ENCODE results near the gene ISG15. TPM values are rescaled to one million over a fixed set of nuclear protein-coding genes. Genes with fewer than 3 reads are reported as not detected.

The ISG15 gene
- total and polyA plus RNA-seq, 2 experiments from 2014 or later: 73.4 to 110 TPM

DNA sequence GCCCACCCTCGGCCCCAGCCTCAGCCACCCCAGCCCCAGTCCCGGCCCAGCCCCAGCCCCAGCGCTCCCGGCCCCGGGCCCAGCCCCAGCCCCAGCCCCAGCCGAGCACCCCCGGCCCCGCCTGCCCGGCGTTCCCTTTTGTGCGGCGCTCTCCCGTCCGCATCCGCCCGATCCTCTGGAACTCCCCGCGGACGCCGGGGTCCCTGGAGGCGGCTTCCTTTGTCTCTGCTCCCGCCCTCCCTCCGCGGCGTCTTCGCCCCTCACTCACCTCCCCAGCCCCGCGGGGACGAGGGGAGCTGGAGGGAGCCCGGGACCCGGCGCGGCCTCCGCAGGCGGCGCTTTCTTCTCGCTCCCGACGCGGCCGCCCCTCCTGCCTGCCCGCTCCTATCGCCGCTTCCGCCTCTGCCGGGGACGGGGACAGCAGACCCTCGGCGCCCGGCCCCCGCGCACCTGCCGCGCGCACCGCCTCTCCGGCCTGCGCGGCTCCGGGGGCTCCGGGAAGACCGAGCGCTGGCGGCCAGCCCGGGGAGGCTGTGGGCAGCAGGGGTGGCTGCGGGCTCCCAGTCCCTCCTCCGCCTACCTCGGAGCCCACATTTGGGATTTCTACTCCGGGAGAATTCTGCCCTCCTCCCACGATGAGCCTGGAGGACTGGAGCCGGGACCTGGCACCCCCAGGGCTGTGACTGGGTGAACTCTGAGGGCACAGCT lies 20.6 kb downstream of the ISG15 start:
- peak overlapping the region; percentile 40 for H3K4me3 ChIP-seq
- no peaks in the 10 kb centered on the region for H3K36me3 ChIP-seq
- no peaks in the 10 kb centered on the region for H3K9me3 ChIP-seq (ENCODE audit: low read depth)
- TF ChIP-seq, protein P1, sequence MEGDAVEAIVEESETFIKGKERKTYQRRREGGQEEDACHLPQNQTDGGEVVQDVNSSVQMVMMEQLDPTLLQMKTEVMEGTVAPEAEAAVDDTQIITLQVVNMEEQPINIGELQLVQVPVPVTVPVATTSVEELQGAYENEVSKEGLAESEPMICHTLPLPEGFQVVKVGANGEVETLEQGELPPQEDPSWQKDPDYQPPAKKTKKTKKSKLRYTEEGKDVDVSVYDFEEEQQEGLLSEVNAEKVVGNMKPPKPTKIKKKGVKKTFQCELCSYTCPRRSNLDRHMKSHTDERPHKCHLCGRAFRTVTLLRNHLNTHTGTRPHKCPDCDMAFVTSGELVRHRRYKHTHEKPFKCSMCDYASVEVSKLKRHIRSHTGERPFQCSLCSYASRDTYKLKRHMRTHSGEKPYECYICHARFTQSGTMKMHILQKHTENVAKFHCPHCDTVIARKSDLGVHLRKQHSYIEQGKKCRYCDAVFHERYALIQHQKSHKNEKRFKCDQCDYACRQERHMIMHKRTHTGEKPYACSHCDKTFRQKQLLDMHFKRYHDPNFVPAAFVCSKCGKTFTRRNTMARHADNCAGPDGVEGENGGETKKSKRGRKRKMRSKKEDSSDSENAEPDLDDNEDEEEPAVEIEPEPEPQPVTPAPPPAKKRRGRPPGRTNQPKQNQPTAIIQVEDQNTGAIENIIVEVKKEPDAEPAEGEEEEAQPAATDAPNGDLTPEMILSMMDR (IDR thresholded peaks at IDR 0.05; ENCODE audit: low read depth, low read length): no peak
- DNase-seq (ENCODE audit: low read depth in 1 of 2, low spot score in 1 of 2): peak in 1 of 2 donors; percentile 37
- H3K27me3 ChIP-seq: peaks cover 54% of the 10 kb centered on the region
- H3K4me1 ChIP-seq (ENCODE audit: low read depth): peaks cover 13% of the 10 kb centered on the region
- no peak overlapping the region for H3K27ac ChIP-seq

DNA sequence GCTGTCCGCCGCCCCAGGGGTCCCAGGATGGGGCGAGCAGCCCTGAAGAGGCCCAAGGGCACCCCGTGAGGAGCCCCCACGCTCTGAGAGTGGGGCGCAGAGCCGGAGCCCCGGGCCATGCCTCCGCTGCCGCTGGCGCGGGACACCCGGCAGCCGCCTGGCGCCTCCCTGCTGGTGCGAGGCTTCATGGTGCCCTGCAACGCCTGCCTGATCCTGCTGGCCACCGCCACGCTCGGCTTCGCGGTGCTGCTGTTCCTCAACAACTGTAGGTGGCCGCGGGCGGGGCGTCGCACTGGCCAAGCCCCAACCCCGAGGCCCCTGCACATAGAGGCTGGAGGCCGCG lies 21.1 kb downstream of the ISG15 start:
- TF ChIP-seq, protein P1 (IDR thresholded peaks at IDR 0.05; ENCODE audit: low read depth, low read length): no peak
- H3K27ac ChIP-seq: no peak overlapping the region
- peaks cover 60% of the 10 kb centered on the region for H3K27me3 ChIP-seq
- no peak overlapping the region for H3K4me3 ChIP-seq
- DNase-seq (ENCODE audit: low read depth in 1 of 2, low spot score in 1 of 2): no peak
- no peaks in the 10 kb centered on the region for H3K36me3 ChIP-seq
- H3K9me3 ChIP-seq (ENCODE audit: low read depth): no peaks in the 10 kb centered on the region
- peaks cover 13% of the 10 kb centered on the region for H3K4me1 ChIP-seq (ENCODE audit: low read depth)

DNA sequence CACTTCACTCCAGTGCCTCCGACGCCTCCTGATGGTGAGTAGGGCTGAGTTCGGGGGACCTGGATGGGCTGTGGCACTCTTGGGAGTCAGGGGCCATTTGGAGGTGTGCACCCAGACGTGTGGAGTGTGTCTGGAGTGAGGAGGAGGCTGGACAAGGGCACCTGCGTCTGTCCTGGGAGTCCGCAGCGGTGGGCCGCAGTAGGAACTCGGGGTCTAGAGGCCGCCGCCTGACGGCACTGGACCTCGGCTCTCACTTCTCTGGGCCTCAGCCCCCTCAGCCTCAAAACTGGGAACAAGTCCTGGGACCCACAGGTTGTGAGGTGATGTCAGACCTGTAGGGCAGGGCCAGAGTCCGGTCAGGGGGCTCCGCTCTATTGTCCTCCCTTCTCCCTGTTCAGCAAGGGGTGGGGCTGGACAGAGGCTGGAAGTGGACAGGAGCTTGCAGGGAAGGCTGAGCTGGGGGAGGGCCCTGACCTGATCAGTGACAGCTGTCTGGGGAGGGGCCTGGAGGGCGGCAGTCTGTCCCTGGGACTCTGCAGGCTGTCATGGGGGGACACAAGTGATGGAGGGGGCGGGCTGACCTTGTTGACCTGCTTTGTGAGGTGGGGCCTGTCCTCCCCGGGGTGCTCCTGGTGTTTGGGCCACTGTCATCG lies 22.1 kb downstream of the ISG15 start:
- Histone ChIP-seq H3K4me3 (no peak overlapping the region), H3K9me3 (ENCODE audit: low read depth) (no peaks in the 10 kb centered on the region), H3K27me3 (peaks cover 70% of the 10 kb centered on the region), H3K36me3 (no peaks in the 10 kb centered on the region), H3K4me1 (ENCODE audit: low read depth) (peaks cover 13% of the 10 kb centered on the region), H3K27ac (no peak overlapping the region)
- no peak for DNase-seq (ENCODE audit: low read depth in 1 of 2, low spot score in 1 of 2)
- TF ChIP-seq, protein P1 (IDR thresholded peaks at IDR 0.05; ENCODE audit: low read depth, low read length): no peak

DNA sequence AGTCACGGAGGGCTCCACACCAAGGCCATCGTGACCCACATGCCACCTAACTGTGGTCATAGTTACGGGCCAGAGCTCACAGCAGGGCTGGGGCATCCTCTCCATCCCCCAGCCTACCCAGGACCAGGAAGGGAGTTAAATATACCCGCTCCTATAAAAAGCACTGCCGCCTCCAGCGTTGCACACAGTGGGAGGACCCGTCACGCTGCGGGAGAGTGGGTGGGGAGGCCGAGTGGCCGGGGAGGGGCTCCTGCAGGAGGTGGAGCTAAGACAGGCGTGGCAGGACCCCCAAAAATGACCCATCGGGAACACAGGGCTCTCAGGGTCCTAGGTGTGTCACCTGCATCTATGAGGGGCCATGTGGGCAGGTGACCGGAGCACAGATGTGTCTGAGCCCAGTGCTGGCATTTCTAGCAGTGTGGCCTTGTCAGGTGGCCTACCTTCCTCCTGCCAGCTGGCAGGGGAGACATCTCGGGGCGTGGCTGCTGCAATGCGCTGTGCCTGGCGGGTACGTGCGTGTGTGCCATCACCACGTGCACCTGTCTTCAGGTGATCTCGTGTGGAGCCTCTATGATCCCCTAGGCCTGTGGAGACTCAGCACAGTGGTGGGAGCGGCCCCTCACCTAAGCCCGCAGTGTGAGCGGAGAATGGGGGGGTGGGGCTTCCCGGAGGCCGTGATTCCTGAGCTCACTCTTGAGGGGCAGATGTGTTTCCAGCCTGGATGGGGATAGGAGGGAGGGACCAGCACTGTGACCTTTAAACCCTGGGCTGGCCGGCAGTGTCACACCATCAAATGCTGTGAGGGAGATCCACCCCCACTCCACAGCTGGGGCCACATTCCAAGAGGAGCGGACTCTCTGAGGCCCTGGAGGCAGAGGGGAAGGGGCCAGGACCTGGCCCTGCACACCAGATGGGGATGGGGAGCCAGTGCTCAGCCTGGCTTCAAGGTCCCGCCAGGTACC lies 24.4 kb downstream of the ISG15 start:
- peaks cover 72% of the 10 kb centered on the region for H3K27me3 ChIP-seq
- no peak for DNase-seq (ENCODE audit: low read depth in 1 of 2, low spot score in 1 of 2)

DNA sequence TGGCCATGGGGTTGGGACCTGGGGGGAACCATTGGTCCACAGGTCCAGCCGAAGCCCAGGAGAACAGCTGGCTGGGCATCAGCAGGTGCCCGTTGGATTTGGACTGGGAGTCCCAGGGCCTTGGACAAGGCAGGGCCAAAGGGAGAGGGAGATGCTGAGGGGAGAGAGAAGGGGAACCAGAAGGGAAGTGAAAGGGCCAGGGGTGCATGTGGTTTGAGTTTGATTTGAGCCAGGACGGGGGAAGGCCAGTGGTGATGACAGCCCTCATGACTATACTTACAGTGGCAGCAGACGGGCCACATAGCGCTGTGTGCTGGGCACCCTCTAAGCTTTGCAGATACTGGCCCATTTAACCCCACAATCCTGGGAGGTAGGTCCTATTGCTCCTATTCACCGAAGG lies 25.4 kb downstream of the ISG15 start:
- Histone ChIP-seq H3K27me3 (peaks cover 68% of the 10 kb centered on the region), H3K4me3 (no peak overlapping the region), H3K4me1 (ENCODE audit: low read depth) (no peaks in the 10 kb centered on the region), H3K27ac (no peak overlapping the region), H3K9me3 (ENCODE audit: low read depth) (no peaks in the 10 kb centered on the region), H3K36me3 (no peaks in the 10 kb centered on the region)
- TF ChIP-seq, protein P1 (IDR thresholded peaks at IDR 0.05; ENCODE audit: low read depth, low read length): no peak
- no peak for DNase-seq (ENCODE audit: low read depth in 1 of 2, low spot score in 1 of 2)

More for the DNA sequence above, 24.4 kb downstream of the ISG15 start:
- no peaks in the 10 kb centered on the region for H3K4me1 ChIP-seq (ENCODE audit: low read depth)
- H3K27ac ChIP-seq: no peak overlapping the region
- H3K9me3 ChIP-seq (ENCODE audit: low read depth): no peaks in the 10 kb centered on the region
- H3K36me3 ChIP-seq: no peaks in the 10 kb centered on the region
- TF ChIP-seq, protein P1 (IDR thresholded peaks at IDR 0.05; ENCODE audit: low read depth, low read length): no peak
- no peak overlapping the region for H3K4me3 ChIP-seq
